DND-41 (cell line): ENCODE results near the gene NLGN4Y.

Source experiments
- ATAC-seq: fragments of 200-7000 bp; cut with Tn5 transposase; 3 replicates; pipeline ENCODE4 v1.9.1; 2021; ENCODE audit warnings: low read depth; ENCODE audit not compliant: insufficient read depth
- DNase-seq: peaks from one replicate; pipeline ENCODE4 v3.0.0-alpha.2; 2020
- H2AFZ ChIP-seq: 2 replicates; pipeline ENCODE4 v1.6.0; 2012; ENCODE audit warnings: low read depth, low read length
- H3K27ac ChIP-seq: 2 replicates; pipeline ENCODE4 v1.5.1; 2012; ENCODE audit warnings: low read length, inconsistent platforms
- H3K27me3 ChIP-seq: fragments of 200-600 bp; sonication (generic); 2 replicates; pipeline ENCODE4 v1.6.0; 2012; ENCODE audit warnings: low read length, mild to moderate bottlenecking, inconsistent platforms; ENCODE audit not compliant: insufficient read depth, poor library complexity
- H3K36me3 ChIP-seq: 2 replicates; pipeline ENCODE4 v1.5.1; 2012; ENCODE audit warnings: low read length, inconsistent platforms; ENCODE audit not compliant: insufficient read depth
- H3K4me1 ChIP-seq: 2 replicates; pipeline ENCODE4 v1.5.1; 2012; ENCODE audit warnings: mild to moderate bottlenecking, low read length; ENCODE audit not compliant: insufficient read depth
- H3K4me2 ChIP-seq: 2 replicates; pipeline ENCODE4 v1.6.0; 2012; ENCODE audit warnings: mild to moderate bottlenecking, moderate library complexity, low read length, inconsistent platforms; ENCODE audit not compliant: insufficient read depth
- H3K4me3 ChIP-seq, 2 experiments: fragments of 200-600 bp in 1 of 2; shearing (Covaris generic) in 1 of 2; 2 replicates each; pipeline ENCODE4 v1.5.1; 2012 to 2016; ENCODE audit warnings: inconsistent platforms in 2 of 2, low read length in 2 of 2, mild to moderate bottlenecking in 2 of 2, low read depth in 1 of 2, moderate library complexity in 1 of 2
- H3K79me2 ChIP-seq: 2 replicates; pipeline ENCODE4 v1.6.0; 2012; ENCODE audit warnings: low read length, inconsistent platforms; ENCODE audit not compliant: insufficient read depth
- H3K9ac ChIP-seq: 2 replicates; pipeline ENCODE4 v1.6.0; 2012; ENCODE audit warnings: low read depth, mild to moderate bottlenecking, inconsistent platforms, low read length, moderate library complexity
- H3K9me3 ChIP-seq: 2 replicates; pipeline ENCODE4 v1.5.1; 2012; ENCODE audit warnings: low read length, moderate library complexity, mild to moderate bottlenecking, inconsistent platforms; ENCODE audit not compliant: insufficient read depth, severe bottlenecking
- H4K20me1 ChIP-seq: 2 replicates; pipeline ENCODE4 v1.6.0; 2012; ENCODE audit warnings: low read length; ENCODE audit not compliant: insufficient read depth
- EZH2 ChIP-seq: IDR thresholded peaks from 3 replicates; pipeline ENCODE4 v1.6.1; 2012; ENCODE audit warnings: borderline replicate concordance, low read depth, mild to moderate bottlenecking, moderate library complexity, low read length, inconsistent platforms; ENCODE audit not compliant: severe bottlenecking
- TF ChIP-seq, protein P1 (sequence below): IDR thresholded peaks from 2 replicates; pipeline ENCODE4 v1.5.1; 2012; ENCODE audit warnings: borderline replicate concordance, low read length, moderate library complexity, mild to moderate bottlenecking; ENCODE audit not compliant: poor library complexity, severe bottlenecking; ENCODE audit errors: extremely low read depth

NLGN4Y gene

DNA sequence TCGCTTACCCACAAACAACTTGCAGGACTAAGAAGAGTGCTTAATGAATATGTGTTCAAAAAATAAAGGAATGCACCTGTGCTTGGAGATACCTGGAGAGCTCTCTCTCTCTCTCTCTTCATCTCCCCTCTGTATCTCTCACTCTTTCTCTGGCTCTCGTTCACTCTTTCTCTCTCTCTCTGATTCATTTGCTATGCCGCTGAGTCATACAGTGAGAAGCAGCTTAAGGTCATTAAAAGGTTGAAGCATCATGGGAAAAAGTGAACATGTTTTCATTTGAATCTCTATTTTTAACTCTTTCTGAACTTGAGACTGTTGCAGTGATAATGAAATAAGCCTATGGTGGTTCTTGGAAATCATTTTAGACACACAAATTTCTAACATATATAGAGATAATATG, 277.8 kb downstream of the NLGN4Y start:
- no peak overlapping the region for H2AFZ ChIP-seq
- no peaks in the 10 kb centered on the region for H3K4me1 ChIP-seq
- H4K20me1 ChIP-seq: no peaks in the 10 kb centered on the region
- no peak overlapping the region for H3K4me2 ChIP-seq
- no peak for TF ChIP-seq EZH2
- TF ChIP-seq, protein P1, sequence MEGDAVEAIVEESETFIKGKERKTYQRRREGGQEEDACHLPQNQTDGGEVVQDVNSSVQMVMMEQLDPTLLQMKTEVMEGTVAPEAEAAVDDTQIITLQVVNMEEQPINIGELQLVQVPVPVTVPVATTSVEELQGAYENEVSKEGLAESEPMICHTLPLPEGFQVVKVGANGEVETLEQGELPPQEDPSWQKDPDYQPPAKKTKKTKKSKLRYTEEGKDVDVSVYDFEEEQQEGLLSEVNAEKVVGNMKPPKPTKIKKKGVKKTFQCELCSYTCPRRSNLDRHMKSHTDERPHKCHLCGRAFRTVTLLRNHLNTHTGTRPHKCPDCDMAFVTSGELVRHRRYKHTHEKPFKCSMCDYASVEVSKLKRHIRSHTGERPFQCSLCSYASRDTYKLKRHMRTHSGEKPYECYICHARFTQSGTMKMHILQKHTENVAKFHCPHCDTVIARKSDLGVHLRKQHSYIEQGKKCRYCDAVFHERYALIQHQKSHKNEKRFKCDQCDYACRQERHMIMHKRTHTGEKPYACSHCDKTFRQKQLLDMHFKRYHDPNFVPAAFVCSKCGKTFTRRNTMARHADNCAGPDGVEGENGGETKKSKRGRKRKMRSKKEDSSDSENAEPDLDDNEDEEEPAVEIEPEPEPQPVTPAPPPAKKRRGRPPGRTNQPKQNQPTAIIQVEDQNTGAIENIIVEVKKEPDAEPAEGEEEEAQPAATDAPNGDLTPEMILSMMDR: no peak
- no peaks in the 10 kb centered on the region for H3K27me3 ChIP-seq
- H3K79me2 ChIP-seq: no peaks in the 10 kb centered on the region
- H3K9me3 ChIP-seq: no peaks in the 10 kb centered on the region
- no peaks in the 10 kb centered on the region for H3K36me3 ChIP-seq
- no peak overlapping the region for H3K4me3 ChIP-seq
- no peak overlapping the region for H3K27ac ChIP-seq
- DNase-seq (no peak), ATAC-seq (no peak)
- H3K9ac ChIP-seq: no peak overlapping the region

DNA sequence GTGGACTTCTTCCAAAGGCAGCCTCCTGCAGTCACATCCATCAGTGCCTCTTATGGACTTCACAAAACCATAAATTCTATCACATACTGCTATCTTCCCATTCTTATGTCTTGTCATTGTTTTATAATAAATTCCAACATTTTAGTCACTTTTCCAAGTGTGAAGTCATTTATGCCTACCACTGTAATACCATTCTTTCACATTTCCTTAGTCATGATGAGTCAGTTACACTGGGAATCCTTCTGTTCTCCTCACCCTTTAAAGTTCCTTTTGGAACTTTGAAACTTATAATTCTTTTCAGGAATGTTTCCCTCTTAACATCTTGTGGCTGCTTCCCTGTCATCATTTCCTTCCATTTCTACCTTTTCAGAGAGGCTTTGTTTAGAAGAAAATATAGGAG, 279.7 kb downstream of the NLGN4Y start:
- Histone ChIP-seq H3K9ac (no peak overlapping the region), H3K27ac (no peak overlapping the region), H3K9me3 (no peaks in the 10 kb centered on the region), H3K4me1 (no peaks in the 10 kb centered on the region), H3K36me3 (no peaks in the 10 kb centered on the region), H3K4me2 (no peak overlapping the region), H2AFZ (no peak overlapping the region), H3K27me3 (no peaks in the 10 kb centered on the region), H4K20me1 (no peaks in the 10 kb centered on the region), H3K79me2 (no peaks in the 10 kb centered on the region), H3K4me3 (no peak overlapping the region)
- DNase-seq (no peak), ATAC-seq (no peak)
- no peak for TF ChIP-seq EZH2
- TF ChIP-seq, protein P1: no peak

DNA sequence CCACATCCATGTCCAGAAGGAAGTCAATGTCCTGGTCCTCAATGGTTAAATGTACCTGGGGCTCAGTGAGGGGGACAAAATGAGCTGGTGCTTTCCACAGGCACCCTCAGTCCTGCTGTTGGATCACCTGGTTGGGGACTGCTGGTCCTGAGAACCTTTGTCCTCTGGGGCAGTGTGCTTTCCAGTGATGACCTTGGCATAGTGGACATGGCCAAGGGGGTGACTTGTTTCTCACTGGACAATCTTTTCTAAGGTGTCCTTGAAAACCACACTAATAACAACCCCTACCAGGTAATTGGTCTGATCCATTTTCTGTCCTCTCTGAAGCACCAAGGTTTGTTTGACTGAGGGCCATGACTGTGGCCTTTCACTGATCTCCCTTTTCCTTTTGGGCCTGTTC, 294.1 kb downstream of the NLGN4Y start:
- H3K79me2 ChIP-seq: no peaks in the 10 kb centered on the region
- H3K4me2 ChIP-seq: no peak overlapping the region
- H3K9ac ChIP-seq: no peak overlapping the region
- H2AFZ ChIP-seq: no peak overlapping the region
- H3K4me1 ChIP-seq: no peaks in the 10 kb centered on the region
- no peak overlapping the region for H3K4me3 ChIP-seq
- no peaks in the 10 kb centered on the region for H4K20me1 ChIP-seq
- H3K27ac ChIP-seq: no peak overlapping the region
- DNase-seq (no peak), ATAC-seq (no peak)
- TF ChIP-seq EZH2: no peak
- TF ChIP-seq, protein P1: no peak
- no peaks in the 10 kb centered on the region for H3K27me3 ChIP-seq
- no peaks in the 10 kb centered on the region for H3K36me3 ChIP-seq
- no peaks in the 10 kb centered on the region for H3K9me3 ChIP-seq

DNA sequence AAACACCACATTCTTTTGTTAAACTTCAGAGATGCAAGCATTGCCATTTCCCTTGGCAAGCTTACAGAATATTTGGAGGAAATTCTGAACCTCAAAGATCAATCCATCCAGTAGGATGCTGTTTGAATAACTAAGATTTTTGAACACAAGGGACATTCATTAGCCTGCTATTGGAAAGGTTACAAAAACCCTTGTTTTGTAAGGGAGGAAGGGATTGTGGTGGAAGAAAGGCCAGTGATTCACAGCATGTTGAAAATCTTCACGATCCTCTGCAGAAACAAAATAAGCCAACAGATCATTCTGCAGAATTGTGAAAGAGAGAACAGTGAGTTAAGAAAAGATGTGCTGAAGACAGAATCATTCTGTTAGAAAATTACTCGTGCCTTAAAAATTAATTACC, 297.9 kb downstream of the NLGN4Y start:
- Histone ChIP-seq H3K4me3 (no peak overlapping the region), H3K79me2 (no peaks in the 10 kb centered on the region), H3K4me1 (no peaks in the 10 kb centered on the region), H3K9ac (no peak overlapping the region), H3K27ac (no peak overlapping the region), H4K20me1 (no peaks in the 10 kb centered on the region), H3K4me2 (no peak overlapping the region), H3K27me3 (no peaks in the 10 kb centered on the region), H3K9me3 (no peaks in the 10 kb centered on the region), H2AFZ (no peak overlapping the region), H3K36me3 (no peaks in the 10 kb centered on the region)
- TF ChIP-seq, protein P1: no peak
- no peak for TF ChIP-seq EZH2
- ATAC-seq (no peak), DNase-seq (no peak)
